ENCODE data around the gene PCGF3. TPM values are rescaled to one million over a fixed set of nuclear protein-coding genes. Genes with fewer than 3 reads are reported as not detected.

The PCGF3 gene
- total and polyA plus RNA-seq, 9 of the 15 experiments (the other 6 are each of a cell fraction or from before 2014, with no cell fraction given) = 2.6 to 46.1 (median 20.3) TPM

Other genes with a start within 250 kb of the PCGF3 start
Only the 7 nearest of the 10 such genes appear.
- 24.7 and 31.1 TPM in 2 replicates for gene PIGG, start 206.6 kb upstream of the PCGF3 start, total RNA-seq (2014; rRNA removed)
- gene PIGG, start 206.6 kb upstream of the PCGF3 start, total RNA-seq (2014; rRNA removed; fragmentation: Illumina TruSeq; extraction: Trizol) = 18.1 and 18.3 TPM in 2 replicates
- 18.0 and 19.7 TPM in 2 replicates for gene PIGG, start 206.6 kb upstream of the PCGF3 start, total RNA-seq (2015; rRNA removed; fragmentation: Illumina TruSeq; extraction: Trizol)
- 31.3 and 37.1 TPM in 2 replicates for gene PIGG, start 206.6 kb upstream of the PCGF3 start, total RNA-seq (2021)
- 47.3 and 48.3 TPM in 2 replicates for gene PIGG, start 206.6 kb upstream of the PCGF3 start, polyA plus RNA-seq (2011; rRNA removed)
- 18.5 and 21.5 TPM in 2 replicates for gene PIGG, start 206.6 kb upstream of the PCGF3 start, polyA plus RNA-seq (2014; fragmentation: Illumina TruSeq; extraction: Trizol)
- 10 to 100 TPM in 1 of 2 experiments, 1 to 10 TPM in 1; 6.4 to 10.8 TPM for gene PIGG, start 206.6 kb upstream of the PCGF3 start, polyA plus RNA-seq (2014; fragmentation: Nextera tagmentation; extraction: Ambion mirVana)
- 23.4 and 28.9 TPM in 2 replicates for gene PIGG, start 206.6 kb upstream of the PCGF3 start, polyA plus RNA-seq (2014; rRNA removed)
- not detected in 2 replicates for gene TMEM271, start 129.5 kb upstream of the PCGF3 start, total RNA-seq (2014; rRNA removed)
- not detected in 2 replicates for gene TMEM271, start 129.5 kb upstream of the PCGF3 start, total RNA-seq (2014; rRNA removed; fragmentation: Illumina TruSeq; extraction: Trizol)
- gene TMEM271, start 129.5 kb upstream of the PCGF3 start, total RNA-seq (2015; rRNA removed; fragmentation: Illumina TruSeq; extraction: Trizol) = not detected in 2 replicates
- not detected in 2 replicates for gene TMEM271, start 129.5 kb upstream of the PCGF3 start, total RNA-seq (2021)
- gene TMEM271, start 129.5 kb upstream of the PCGF3 start, polyA plus RNA-seq (2011; rRNA removed) = not detected in 2 replicates
- gene TMEM271, start 129.5 kb upstream of the PCGF3 start, polyA plus RNA-seq (2014; fragmentation: Illumina TruSeq; extraction: Trizol) = not detected in 2 replicates
- not detected for gene TMEM271, start 129.5 kb upstream of the PCGF3 start, polyA plus RNA-seq (2014; fragmentation: Nextera tagmentation; extraction: Ambion mirVana)
- not detected in 2 replicates for gene TMEM271, start 129.5 kb upstream of the PCGF3 start, polyA plus RNA-seq (2014; rRNA removed)
- not detected in 2 replicates for gene PDE6B, start 80.3 kb upstream of the PCGF3 start, total RNA-seq (2014; rRNA removed)
- not detected in 2 replicates for gene PDE6B, start 80.3 kb upstream of the PCGF3 start, total RNA-seq (2014; rRNA removed; fragmentation: Illumina TruSeq; extraction: Trizol)
- gene PDE6B, start 80.3 kb upstream of the PCGF3 start, total RNA-seq (2015; rRNA removed; fragmentation: Illumina TruSeq; extraction: Trizol) = not detected in 2 replicates
- not detected in 2 replicates for gene PDE6B, start 80.3 kb upstream of the PCGF3 start, total RNA-seq (2021)
- gene PDE6B, start 80.3 kb upstream of the PCGF3 start, polyA plus RNA-seq (2011; rRNA removed) = not detected in 2 replicates
- gene PDE6B, start 80.3 kb upstream of the PCGF3 start, polyA plus RNA-seq (2014; fragmentation: Illumina TruSeq; extraction: Trizol) = not detected in 2 replicates
- under 1 TPM in 1 of 2 experiments, not detected in 1; 0.04 TPM for gene PDE6B, start 80.3 kb upstream of the PCGF3 start, polyA plus RNA-seq (2014; fragmentation: Nextera tagmentation; extraction: Ambion mirVana)
- gene PDE6B, start 80.3 kb upstream of the PCGF3 start, polyA plus RNA-seq (2014; rRNA removed) = not detected in 2 replicates
- gene ATP5ME, start 31.6 kb upstream of the PCGF3 start, total RNA-seq (2014; rRNA removed) = 746 and 978 TPM in 2 replicates
- gene ATP5ME, start 31.6 kb upstream of the PCGF3 start, total RNA-seq (2014; rRNA removed; fragmentation: Illumina TruSeq; extraction: Trizol) = 839 and 887 TPM in 2 replicates
- gene ATP5ME, start 31.6 kb upstream of the PCGF3 start, total RNA-seq (2015; rRNA removed; fragmentation: Illumina TruSeq; extraction: Trizol) = 914 and 930 TPM in 2 replicates
- 509 and 535 TPM in 2 replicates for gene ATP5ME, start 31.6 kb upstream of the PCGF3 start, total RNA-seq (2021)
- 573 and 595 TPM in 2 replicates for gene ATP5ME, start 31.6 kb upstream of the PCGF3 start, polyA plus RNA-seq (2011; rRNA removed)
- 632 and 822 TPM in 2 replicates for gene ATP5ME, start 31.6 kb upstream of the PCGF3 start, polyA plus RNA-seq (2014; fragmentation: Illumina TruSeq; extraction: Trizol)
- 1,000 to 10,000 TPM; 2,400 to 2,480 TPM for gene ATP5ME, start 31.6 kb upstream of the PCGF3 start, polyA plus RNA-seq (2014; fragmentation: Nextera tagmentation; extraction: Ambion mirVana)
- gene ATP5ME, start 31.6 kb upstream of the PCGF3 start, polyA plus RNA-seq (2014; rRNA removed) = 987 and 1,053 TPM in 2 replicates
- 4.9 and 6.2 TPM in 2 replicates for gene MYL5, start 31.3 kb upstream of the PCGF3 start, total RNA-seq (2014; rRNA removed)
- gene MYL5, start 31.3 kb upstream of the PCGF3 start, total RNA-seq (2014; rRNA removed; fragmentation: Illumina TruSeq; extraction: Trizol) = 2.6 and 3.1 TPM in 2 replicates
- 5.1 and 5.9 TPM in 2 replicates for gene MYL5, start 31.3 kb upstream of the PCGF3 start, total RNA-seq (2015; rRNA removed; fragmentation: Illumina TruSeq; extraction: Trizol)
- gene MYL5, start 31.3 kb upstream of the PCGF3 start, total RNA-seq (2021) = 9.1 and 10.0 TPM in 2 replicates
- gene MYL5, start 31.3 kb upstream of the PCGF3 start, polyA plus RNA-seq (2011; rRNA removed) = 3.8 and 4.1 TPM in 2 replicates
- gene MYL5, start 31.3 kb upstream of the PCGF3 start, polyA plus RNA-seq (2014; fragmentation: Illumina TruSeq; extraction: Trizol) = 3.4 and 5.5 TPM in 2 replicates
- gene MYL5, start 31.3 kb upstream of the PCGF3 start, polyA plus RNA-seq (2014; fragmentation: Nextera tagmentation; extraction: Ambion mirVana) = 1 to 10 TPM; 1.4 TPM
- 6.0 and 6.9 TPM in 2 replicates for gene MYL5, start 31.3 kb upstream of the PCGF3 start, polyA plus RNA-seq (2014; rRNA removed)
- not detected in 2 replicates for gene SLC49A3, start 16.7 kb upstream of the PCGF3 start, total RNA-seq (2014; rRNA removed)
- not detected in 2 replicates for gene SLC49A3, start 16.7 kb upstream of the PCGF3 start, total RNA-seq (2014; rRNA removed; fragmentation: Illumina TruSeq; extraction: Trizol)
- gene SLC49A3, start 16.7 kb upstream of the PCGF3 start, total RNA-seq (2015; rRNA removed; fragmentation: Illumina TruSeq; extraction: Trizol) = not detected in 2 replicates
- 0.24 and 0.29 TPM in 2 replicates for gene SLC49A3, start 16.7 kb upstream of the PCGF3 start, total RNA-seq (2021)
- gene SLC49A3, start 16.7 kb upstream of the PCGF3 start, polyA plus RNA-seq (2011; rRNA removed) = not detected in 2 replicates
- not detected in 2 replicates for gene SLC49A3, start 16.7 kb upstream of the PCGF3 start, polyA plus RNA-seq (2014; fragmentation: Illumina TruSeq; extraction: Trizol)
- not detected for gene SLC49A3, start 16.7 kb upstream of the PCGF3 start, polyA plus RNA-seq (2014; fragmentation: Nextera tagmentation; extraction: Ambion mirVana)
- 0.18 and 0.41 TPM in 2 replicates for gene SLC49A3, start 16.7 kb upstream of the PCGF3 start, polyA plus RNA-seq (2014; rRNA removed)
- 0.61 and 1.00 TPM in 2 replicates for gene CPLX1, start 120.3 kb downstream of the PCGF3 start, total RNA-seq (2014; rRNA removed)
- not detected in 2 replicates for gene CPLX1, start 120.3 kb downstream of the PCGF3 start, total RNA-seq (2014; rRNA removed; fragmentation: Illumina TruSeq; extraction: Trizol)
- 0.07 and 0.23 TPM in 2 replicates for gene CPLX1, start 120.3 kb downstream of the PCGF3 start, total RNA-seq (2015; rRNA removed; fragmentation: Illumina TruSeq; extraction: Trizol)
- gene CPLX1, start 120.3 kb downstream of the PCGF3 start, total RNA-seq (2021) = 2.1 and 3.3 TPM in 2 replicates
- gene CPLX1, start 120.3 kb downstream of the PCGF3 start, polyA plus RNA-seq (2011; rRNA removed) = 0.17 and 0.23 TPM in 2 replicates
- 0.12 and 0.21 TPM in 2 replicates for gene CPLX1, start 120.3 kb downstream of the PCGF3 start, polyA plus RNA-seq (2014; fragmentation: Illumina TruSeq; extraction: Trizol)
- gene CPLX1, start 120.3 kb downstream of the PCGF3 start, polyA plus RNA-seq (2014; fragmentation: Nextera tagmentation; extraction: Ambion mirVana) = under 1 TPM in 1 of 2 experiments, not detected in 1; 0.03 TPM
- gene CPLX1, start 120.3 kb downstream of the PCGF3 start, polyA plus RNA-seq (2014; rRNA removed) = 0.55 and 1.3 TPM in 2 replicates

Data from K562 (cell line).